HG03460 (cell line): ENCODE measurements around the gene TULP4.
"Not testable (repeated sequence)": the region's sequence is repeated elsewhere in the genome, so short reads cannot be mapped to it uniquely, and the experiment has no call there.

Source experiments
- ATAC-seq: cut with Tn5 transposase; IDR thresholded peaks from one replicate; pipeline ENCODE4 v1.9.1; 2021; ENCODE audit not compliant: unreplicated experiment

Gene TULP4

DNA sequence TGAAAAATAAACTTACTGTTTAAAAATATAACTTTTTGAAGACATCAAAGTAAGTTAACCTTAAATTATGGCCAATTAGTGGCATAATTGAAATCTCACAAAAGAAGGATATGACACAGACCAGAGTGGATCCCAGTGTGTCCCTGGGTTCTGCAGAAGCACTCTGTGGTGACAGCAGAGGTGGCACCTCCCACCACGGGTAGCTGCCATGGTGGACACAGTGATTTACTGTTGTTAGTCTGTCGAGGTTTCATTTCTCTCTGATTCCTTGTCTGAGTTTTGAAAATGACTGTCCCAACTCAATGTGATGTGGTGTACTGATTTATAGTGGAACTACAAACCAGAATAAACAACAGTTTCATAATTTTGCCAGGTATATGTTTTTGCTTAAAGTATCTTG lies 76.5 kb downstream of the TULP4 start:
- ATAC-seq, result no peak

DNA sequence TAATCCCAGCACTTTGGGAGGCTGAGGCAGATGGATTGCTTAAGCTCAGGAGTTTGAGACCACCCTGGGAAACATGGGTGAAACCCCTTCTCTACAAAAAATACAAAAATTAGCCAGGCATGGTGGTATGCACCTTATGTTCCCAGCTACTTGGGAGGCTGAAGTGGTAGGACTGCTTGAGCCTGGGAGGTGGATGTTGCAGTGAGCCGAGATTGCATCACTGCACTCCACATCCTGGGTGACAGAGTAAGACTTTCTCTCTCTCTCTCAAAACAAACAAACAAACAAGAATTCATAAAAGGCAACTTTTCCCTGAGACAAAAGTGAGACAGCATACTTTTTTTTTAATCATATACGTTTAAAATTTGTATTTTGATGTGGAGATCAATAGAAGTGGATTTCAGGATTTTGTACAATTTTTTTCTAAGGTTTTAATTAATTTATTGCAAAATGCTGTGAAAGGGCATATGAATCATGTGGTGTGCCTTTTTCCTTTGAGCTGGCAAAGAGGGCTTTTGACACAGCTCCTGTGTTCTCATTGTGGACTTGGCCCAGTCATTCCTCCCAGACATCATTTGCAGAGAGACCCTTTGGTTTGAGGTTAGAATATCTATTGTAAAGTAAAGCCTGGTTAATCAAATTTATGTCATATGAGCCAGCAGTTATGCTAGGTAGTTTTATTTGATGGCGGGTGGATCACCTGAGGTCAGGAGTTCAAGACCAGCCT lies 77.1 kb downstream of the TULP4 start:
- no peak for ATAC-seq

DNA sequence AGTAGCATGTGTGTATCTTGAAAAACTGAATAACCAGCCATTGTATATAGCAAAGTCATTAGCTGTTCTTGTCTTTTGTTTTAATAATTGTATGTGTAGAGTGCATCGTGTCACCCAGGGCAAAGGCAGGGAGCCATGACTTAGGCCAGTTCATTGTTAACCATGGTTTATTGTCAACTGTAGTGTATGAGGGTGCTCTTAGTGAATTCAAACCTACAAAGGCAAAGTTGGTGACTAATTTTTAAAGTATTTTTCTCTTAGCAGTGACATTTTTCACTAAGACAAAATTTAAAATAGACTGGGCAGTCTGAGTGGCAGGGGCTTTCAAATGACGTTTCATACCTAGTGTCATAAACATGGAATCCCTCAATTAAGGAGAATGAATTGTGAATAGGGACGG lies 79.0 kb downstream of the TULP4 start:
- ATAC-seq, result no peak

DNA sequence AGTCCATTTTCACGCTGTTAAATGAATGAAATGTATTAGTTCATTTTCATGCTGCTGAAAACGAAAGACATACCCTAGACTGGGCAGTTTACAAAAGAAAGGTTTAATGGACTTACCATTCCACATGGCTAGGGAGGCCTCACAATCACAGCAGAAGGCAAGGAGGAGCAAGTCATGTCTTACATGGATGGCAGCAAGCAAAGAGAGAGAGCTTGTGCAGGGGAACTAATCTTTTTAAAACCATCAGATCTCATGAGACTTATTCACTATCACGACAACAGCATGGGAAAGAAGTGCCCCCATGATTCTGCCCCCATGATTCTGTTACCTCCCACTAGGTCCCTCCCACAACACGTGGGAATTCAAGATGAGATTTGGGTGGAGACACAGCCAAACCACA lies 79.7 kb downstream of the TULP4 start:
- not testable (repeated sequence) for ATAC-seq

DNA sequence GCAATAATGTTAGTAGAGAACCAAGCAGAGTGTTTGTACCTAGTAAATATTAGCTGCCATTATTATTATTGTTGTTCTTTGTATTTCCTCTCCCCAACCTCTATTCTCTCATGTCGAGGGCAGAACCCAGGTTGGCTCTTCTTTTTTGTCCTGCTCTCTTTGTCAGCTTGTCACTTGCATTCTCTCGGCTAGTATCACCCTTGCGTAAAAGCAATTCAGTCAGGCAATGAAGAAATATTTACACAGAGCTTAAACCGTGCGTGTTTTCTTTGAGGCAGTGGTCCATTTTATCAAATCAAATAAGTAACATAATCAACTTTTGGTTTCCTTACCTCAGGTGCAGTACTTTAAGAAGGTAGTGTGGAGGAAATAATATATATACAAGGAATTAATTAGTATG lies 83.9 kb downstream of the TULP4 start:
- ATAC-seq, result no peak

DNA sequence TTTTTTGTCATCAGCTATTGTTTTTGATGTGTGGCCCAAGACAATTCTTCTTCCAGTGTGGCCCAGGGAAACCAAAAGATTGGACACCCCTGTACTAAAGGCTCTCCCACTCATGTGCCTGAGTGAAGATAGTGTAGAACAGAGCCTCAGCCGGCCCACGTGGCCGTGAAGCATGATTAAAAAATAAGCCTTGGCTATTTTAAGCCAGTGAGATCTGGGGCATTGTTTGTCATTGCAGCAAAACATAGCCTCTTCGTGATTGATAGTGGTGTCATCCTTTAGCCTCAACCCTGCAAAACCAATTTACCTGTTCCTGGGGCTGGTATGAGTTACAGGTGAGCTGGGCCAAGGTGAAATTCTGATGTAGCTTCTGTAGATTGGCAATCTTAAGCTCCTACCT lies 85.3 kb downstream of the TULP4 start:
- ATAC-seq, result no peak

DNA sequence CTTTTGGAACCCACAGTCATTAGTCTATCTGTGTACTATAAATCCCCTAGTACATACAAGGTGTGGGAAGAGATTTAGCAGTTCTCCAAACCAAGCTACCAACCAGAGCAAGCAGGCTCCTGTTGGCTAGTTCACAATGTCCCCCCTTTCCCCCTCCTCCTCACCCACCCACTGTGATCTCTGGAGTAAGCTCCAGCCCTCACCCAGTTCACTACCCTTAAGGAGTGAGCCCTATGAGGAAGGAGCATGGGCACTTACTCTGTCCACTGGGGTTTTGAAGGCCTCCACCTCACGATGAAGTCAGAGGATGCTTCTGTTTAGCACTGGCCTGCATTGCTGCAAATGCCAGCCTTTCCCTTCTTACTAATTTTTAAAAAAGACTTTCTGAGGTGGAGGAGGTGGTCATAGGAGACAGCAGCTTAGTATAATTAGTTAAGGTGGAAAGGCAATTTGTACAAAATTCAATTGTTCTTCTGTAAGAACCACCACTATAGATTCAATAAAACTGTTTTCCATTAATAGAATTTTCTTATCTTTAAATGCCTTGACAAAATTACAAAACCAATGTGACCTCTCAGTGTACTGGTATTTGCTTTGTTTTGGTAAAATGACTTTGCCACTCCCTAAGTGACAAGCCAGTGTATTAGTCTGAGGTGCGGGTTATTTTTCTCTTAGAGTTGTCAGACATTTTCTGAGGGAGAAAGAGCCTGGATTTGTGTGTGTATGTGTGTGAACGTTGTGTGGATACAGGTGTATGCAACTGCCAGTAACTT lies 86.2 kb downstream of the TULP4 start:
- no peak for ATAC-seq

DNA sequence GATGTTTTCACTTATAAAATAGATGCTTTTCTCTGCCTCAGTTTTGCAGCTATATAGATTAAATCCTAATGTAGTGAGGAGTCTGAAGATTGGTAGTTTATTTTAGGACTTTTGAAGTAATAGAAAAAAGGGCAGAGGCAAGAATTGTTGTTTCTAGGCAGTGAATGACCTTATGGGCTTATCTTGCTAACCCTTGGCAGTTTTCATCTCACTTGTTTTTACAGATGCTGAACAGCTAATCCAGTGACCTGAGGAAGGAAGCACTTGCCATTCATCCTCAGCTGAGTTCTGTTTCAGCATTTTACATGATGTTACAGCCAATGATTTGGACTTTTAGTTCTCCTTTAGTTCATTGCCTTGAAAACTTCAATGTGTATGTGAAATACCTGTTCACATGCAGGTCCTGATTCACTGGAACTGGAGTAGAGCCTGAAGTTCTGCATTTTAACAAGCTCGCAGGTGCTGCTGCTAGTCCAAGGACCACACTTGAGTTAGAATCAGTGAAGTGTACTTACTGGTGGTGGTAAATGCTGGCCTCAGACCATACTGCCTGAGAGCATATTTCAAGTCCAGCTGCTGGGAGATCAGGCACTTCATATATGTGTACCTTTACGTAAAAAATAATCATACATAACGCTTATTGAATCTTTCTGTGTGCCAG lies 86.9 kb downstream of the TULP4 start:
- no peak for ATAC-seq

DNA sequence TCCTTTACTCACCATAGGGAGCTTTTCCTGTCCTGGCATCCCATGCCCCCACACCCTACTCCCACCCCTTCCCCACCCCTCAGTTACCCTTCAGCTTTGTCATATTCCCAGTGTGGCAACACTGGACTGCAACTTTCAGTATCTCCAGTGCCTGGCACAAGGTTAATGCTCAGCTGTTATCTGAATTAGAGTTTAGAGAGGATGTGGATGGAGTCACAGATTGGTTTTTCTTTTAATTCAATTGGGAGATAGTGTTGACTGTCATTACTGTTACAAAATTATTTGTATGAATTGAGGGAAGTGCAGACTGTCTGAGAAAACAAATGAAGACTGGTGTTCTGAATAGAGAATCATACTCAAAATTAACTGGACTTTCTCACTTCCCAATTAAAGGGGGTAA lies 89.9 kb downstream of the TULP4 start:
- ATAC-seq, result no peak

DNA sequence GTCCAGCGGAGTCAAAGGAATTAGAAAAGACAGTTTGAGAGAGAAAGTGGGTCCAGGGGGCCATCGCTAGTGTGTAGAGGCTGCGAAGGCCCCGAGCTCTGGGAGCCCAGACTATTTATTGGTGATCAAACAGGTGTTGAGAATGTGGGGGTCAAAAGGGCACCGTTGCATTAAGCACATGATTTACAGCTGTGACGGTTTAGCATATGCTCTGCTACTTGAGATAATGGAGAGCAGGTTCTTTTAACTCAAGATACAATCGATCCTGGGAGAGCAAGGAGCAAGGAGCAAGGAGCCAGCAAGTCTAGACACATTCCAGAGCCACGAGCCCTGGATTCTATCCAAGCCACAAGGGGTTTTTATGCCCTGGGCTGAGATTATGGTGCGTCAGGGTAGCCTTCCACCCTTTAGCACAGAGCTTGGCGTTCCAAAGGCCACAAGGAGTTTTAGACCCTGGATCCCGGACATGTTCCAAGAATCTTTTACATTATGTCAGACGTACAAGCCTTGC lies 93.1 kb downstream of the TULP4 start:
- not testable (repeated sequence) for ATAC-seq

DNA sequence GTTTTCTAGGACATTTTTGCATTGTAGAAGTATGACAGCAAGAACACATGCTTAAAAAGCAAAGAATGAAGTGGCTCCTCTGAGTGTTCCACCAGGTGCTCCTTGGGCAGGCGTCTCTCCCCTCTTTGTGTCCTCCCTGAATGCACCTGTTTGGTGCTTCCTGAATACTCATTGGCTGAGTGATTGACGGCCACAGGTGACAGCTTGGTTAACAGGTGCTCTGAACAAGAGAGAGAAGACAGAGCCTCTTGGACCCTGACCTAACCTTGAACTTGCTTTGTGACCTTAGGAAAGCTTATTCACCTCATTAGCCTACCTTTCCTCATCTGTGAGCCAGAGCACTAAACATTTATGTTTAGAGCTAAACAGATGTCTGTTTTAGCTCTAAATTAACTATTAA lies 93.7 kb downstream of the TULP4 start:
- ATAC-seq, result no peak

DNA sequence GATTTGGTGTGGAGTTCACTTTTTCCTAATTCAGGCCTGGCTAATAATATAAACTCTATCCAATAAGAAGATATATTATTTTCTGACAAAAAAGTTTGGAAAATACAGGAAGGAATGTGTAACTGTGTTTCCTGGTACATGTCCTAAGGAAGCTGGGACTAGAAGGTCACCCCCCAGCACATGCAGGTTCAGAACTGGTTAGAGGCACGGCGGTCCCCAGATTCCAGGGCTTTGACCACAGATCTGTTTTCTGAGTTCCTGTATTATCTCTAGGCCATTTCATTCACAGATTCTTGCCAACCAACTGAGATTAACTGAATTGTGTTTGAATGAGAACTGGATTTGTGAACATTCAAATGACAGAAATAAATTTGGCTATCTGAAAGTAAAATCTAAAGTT lies 94.5 kb downstream of the TULP4 start:
- no peak for ATAC-seq

DNA sequence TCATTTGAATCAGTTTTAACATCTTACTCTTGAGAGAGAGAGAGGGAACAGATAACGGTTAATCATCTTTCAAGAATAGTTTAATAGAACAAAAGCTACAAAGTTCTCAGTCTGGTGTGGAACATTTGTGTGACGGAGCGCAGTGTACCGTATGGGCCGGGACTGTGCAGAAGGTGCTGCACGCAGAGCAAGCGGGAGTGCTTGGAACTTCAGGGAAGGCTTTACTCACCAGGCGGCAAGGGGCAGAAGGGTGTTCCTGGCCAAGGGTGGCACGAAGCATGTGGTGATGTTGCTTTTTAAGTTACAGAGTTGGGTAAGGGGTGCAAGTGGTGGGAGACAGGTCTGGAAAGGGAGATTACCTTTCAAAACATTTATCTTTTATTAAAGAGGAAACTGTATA lies 95.7 kb downstream of the TULP4 start:
- no peak for ATAC-seq

DNA sequence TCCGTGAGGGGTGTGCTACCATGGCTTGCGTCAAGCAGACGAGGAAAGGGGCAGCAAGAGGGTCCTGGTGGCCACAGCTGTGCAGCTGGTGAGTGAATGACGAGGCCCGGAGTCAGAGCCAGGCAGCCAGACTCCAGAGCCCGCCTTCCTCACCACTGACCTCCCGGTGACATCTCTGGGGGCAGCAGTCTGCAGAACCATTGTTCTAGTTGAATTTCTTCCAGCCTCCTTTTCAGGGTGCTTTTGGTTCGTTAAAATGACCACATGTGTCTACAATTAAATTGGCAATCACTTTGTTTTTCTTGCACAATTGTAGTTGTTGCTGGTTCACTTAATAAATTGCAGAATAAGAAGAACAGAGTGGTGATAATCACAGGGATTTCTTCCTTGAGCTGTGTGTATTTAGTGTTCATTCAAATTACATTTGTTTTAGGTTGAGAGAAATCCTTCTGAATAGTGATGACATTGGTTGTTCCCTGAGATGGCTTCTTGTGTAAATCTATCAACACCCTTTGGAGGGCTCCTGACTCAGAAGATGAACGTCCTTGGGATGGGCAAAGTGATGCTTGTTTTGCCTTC lies 96.4 kb downstream of the TULP4 start:
- no peak for ATAC-seq

DNA sequence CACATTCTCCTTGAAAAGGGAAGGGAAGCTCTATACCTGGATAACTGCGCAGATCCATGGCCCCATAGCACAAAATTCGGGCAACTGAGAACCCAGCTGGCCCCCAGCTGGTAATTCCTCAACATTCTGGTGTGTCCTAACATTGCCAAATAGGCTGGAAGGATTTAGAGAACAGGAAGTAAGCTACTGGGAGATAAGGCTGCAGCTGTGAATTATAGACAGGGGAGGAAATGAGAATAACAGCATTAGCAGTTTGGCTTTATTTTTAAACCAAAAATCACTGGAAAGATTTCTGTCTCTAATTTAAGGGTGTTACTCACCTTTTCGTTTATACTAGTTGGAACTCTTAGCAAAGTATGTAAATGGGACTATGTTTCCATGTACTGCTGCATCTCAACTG lies 97.2 kb downstream of the TULP4 start:
- ATAC-seq, result no peak

DNA sequence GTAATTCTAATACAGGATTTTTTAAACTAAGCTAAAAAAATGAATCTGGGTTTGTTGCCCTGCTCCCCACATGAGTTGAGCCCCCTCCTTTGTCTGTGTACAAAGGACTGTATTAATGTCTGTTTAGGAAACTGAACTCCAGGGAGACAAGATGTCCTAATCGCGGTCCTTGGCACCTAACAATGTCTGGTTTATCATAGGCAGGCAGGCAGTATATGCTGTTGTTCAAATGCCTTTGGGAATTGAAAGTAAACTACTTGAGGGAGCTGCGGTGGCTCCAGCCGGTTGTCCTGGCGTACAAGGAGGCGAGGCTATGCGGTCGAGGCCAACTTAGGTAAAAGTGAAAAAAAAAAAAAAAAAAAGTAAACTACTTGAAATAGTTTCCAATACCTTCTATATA lies 98.5 kb downstream of the TULP4 start:
- ATAC-seq, result no peak

DNA sequence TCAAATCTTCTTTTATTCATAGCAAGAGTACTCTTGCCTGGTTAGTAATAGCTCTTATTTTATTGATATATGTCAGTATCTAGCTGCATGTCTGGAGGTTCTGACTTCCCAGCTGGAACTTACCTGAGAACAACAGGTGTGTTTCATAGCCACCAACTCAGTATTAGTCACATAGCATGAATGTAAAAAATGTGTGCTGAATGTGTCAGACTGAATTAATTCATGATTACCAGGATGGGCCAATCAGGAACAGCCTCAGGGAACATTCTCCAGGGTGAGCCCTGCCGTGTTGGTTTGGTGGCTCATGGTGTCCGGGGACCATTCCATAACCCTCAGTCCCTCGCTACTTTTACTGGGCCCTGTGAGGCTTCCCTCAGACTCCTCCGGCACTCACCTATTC lies 99.7 kb downstream of the TULP4 start:
- ATAC-seq, result no peak

DNA sequence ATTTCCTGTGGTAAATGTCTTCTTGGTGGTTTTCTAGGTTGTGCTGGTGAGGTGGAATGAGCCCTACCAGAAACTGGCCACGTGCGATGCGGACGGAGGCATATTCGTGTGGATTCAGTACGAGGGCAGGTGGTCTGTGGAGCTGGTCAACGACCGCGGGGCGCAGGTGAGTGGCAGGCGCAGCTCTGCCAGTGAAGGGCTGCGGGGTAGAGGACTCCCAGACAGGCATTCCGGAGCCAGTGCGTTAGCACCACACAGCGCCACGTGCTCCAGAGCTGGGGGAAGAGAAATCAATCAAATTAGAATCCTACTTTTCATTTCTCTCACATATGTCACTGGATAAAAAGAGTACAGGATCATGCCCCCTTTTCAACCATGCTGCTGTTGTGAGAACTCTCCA lies 100.8 kb downstream of the TULP4 start:
- ATAC-seq, result no peak

DNA sequence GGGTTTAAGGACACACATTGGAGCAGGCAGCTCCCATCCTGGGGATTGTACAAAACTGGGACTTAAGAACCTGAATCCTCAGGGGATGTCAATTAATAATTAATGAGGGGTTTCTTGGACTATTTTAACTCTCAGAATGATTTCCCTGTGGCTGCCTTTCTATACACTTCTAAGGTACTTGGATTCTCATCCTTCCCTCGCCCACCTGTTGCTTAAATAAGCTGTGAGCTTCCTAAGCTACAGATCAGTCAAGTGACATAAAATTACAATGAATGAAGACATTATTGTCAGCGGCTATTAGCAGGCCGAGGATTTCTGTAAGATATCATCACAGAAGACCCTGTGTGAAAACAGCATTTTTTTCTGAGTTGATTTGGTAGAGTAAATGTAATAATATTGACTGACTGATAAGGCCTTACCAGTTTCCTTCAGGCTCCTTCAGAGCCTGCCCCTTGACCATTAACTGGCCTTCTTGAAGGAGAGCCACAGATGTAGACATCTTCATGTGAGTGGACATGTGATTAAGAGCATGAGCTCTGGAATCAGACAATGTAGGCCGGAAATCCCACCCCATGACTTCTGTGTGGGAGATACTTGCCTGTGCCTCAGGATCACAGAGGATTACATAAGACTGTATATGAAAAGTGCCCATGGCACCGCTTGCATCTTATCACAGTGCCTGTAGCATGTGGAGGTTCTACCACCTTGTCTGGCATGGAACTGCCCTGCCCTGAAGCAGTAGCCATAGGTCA lies 101.7 kb downstream of the TULP4 start:
- ATAC-seq, result no peak

DNA sequence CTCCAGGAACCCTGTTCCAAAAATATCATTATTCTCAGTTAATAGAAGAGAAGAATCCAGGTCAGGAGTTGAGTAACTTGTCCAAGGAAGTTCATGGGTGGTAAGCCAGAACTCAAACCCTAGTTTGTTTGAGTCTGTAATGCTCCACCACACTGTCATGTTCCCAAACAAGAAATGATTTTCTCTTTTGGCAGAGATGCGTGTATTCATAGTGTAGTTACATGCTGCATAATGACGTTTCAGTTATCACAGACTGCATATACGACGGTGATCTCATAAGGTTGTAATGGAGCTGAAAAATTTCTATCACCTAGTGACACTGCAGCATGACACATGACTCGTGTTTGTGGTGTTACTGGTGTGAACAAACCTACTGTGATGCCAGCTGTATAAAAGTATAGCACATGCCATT lies 102.6 kb downstream of the TULP4 start:
- no peak for ATAC-seq

DNA sequence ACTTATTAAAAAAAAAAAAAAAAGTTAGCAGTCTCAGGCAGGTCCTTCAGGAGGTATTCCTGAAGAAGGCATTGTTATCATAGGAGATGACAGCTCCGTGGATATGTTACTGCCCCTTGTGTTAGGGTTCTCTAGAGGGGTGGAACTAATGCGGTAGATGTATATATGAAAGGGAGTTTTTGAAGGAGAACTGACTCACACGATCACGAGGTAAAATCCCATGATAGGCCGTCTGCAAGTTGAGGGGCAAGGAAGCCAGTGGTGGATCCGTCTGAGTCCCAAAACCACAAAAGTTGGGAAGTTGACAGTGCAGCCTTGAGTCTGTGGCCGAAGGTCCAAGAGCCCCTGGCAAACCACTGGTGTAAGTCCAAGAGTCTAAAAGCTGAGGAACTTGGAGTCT lies 103.4 kb downstream of the TULP4 start:
- no peak for ATAC-seq
